Erythroblast (primary cell): ENCODE data around the gene NRF1.
A peak's percentile ranks its signal among the peaks of the same experiment; 100 is the strongest.
"Not testable (repeated sequence)": the region's sequence is repeated elsewhere in the genome, so short reads cannot be mapped to it uniquely, and the experiment has no call there.

Experiments used
- DNase-seq, 2 experiments: peaks; one replicate each; lab custom pipeline; 2025; lab: John Stamatoyannopoulos, UW
- GATA1 ChIP-seq: IDR thresholded peaks from 2 replicates; pipeline ENCODE4 v1.6.1; 2011; ENCODE audit warnings: low read depth, mild to moderate bottlenecking, control low read depth, low read length, moderate library complexity
- POLR2A ChIP-seq: IDR thresholded peaks from 2 replicates; pipeline ENCODE4 v1.6.1; 2011; ENCODE audit warnings: mild to moderate bottlenecking, low read length

The NRF1 gene

DNA sequence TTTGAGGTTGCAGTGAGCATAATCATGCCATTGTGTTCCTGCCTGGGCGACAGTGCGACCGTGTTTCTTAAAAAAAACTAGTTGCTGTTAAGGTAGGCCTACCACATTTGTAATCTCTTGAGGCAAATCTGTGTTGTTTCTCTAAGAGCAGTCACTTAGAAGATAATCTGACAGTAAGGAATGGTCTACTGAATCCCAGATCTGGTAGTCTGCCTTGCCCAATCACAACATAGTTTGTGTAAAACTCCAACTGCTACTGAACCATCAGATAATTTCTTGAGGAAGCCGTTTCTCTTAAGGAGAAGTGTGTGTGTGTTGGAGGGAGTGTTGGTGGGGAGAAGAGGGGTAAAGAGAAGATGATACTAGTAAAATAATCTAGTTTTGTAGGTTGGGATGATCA lies 5.0 kb downstream of the NRF1 start:
- DNase-seq, result no peak
- TF ChIP-seq POLR2A (no peak), GATA1 (no peak)

GRCh38 chr7:129617178-129617577 lies 5.7 kb downstream of the NRF1 start:
- TF ChIP-seq POLR2A, result no peak
- TF ChIP-seq GATA1, result no peak
- no peak for DNase-seq

DNA sequence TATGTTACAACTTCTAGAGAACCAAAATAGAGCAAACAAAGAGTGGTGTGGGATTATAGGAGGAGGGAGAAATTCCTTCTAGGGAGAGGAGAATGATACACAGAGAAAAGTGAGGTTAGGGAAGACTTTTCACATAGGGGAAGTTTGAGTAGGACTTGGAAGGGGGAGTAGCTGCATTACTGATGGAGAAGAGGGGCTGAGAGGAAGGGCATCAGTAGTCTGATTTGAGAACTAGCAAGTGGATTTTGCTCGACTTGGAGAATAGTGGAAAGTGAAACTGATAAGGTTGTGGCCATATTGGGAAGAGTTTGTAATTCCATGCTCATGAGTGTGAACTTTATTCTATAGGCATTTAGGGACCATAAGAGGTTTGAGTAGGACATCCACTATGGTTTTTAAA lies 6.1 kb downstream of the NRF1 start:
- TF ChIP-seq GATA1 (no peak), POLR2A (no peak)
- no peak for DNase-seq

DNA sequence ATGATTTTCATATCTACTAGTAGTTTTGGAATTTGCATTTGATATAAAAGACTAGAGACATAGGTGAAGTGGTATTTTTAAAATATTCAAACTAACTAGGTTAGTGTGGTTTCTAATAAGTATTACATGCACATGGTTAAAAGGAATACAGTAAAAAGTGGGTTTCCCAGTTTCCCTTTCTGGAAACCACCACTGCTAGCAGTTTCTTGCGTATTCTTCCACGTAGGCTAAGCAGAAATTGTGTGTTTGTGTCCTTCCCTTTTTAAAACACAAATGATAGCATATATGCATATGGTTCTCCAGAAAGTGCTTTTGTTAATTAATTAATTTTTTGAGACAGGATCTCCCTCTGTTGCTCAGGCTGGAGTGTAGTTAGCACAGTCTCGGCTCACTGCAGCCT lies 15.4 kb downstream of the NRF1 start:
- no peak for DNase-seq
- TF ChIP-seq POLR2A, result no peak
- no peak for TF ChIP-seq GATA1

DNA sequence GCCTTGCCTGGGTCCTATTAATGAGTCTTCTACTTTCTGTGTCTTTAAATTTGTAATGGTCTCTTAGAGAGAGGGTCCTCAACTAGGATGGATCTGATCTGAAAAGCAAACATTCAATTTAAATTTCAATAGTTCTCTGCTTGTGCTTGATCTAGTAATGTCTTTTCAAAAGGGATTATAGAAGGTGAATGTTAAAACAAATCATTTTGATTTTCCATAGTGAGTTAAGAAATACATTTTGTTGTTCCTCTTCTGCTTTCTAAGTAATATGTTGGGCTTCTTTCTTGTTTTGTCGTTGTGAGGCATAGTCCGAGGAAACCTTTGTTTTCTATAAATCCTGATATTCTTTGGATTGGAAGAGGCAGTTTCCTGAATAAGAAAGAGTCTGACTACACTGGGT lies 18.8 kb downstream of the NRF1 start:
- TF ChIP-seq POLR2A, result no peak
- TF ChIP-seq GATA1, result no peak
- DNase-seq, result no peak

GRCh38 chr7:129634361-129635034 lies 23.0 kb downstream of the NRF1 start:
- DNase-seq, result no peak
- TF ChIP-seq POLR2A (no peak), GATA1 (no peak)

DNA sequence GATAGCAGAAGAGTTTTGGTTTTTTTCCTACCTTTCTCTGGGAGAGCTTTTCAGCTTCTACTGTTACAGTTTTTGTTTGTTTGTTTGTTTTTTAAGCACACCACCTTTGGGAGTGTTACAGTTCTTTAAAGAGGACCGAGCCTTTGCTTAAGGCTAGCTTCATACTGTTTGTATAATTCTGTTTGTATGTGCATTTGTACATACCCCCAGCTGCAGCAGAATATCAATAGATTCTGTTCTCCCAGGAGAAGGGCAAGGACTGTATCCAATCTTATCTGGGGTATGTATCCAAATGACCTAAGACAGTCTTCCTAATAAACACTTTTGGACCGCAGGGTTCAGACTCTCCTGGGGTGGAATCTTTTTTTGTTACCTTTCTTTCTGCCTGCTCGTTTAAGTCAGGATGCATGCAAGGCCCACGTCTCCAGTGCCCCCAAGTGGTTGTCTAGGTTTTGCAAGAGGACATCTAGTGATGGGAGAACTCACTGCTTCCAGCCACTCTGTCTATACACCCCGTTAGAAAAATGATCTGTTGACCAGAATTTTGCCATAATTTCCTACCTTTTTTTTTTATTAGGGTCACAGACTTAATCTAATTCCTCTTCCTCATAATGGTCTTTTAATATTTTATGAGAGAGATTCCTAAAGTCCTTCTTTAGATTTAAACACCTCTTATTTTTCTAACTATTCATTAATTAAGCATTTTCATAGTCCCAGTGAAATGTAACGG lies 23.9 kb downstream of the NRF1 start:
- DNase-seq, result peak; percentile 74 to 81
- TF ChIP-seq POLR2A (no peak), GATA1 (no peak)

GRCh38 chr7:129636030-129636550 lies 24.6 kb downstream of the NRF1 start:
- DNase-seq, result not testable (repeated sequence)

GRCh38 chr7:129636641-129637040 lies 25.1 kb downstream of the NRF1 start:
- TF ChIP-seq GATA1 (no peak), POLR2A (no peak)
- DNase-seq, result no peak

DNA sequence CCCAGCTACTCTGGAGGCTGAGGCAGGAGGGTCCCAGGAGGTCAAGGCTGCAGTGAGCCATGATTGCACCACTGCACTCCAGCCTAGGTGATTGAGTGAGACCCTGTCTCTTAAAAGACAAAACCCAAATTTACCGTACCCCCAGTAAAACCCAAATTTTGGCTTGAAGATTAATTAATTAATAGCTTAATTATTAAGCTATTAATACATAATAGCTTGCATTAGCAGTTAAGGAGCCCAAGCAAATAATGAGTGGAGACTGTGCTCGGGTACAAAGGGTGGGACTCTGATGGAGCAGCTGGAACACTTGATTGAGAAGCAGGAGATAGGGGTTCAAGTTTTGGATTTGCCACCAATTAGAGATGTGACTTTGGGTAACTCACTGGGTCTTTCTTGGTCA lies 28.9 kb downstream of the NRF1 start:
- DNase-seq, result no peak

GRCh38 chr7:129642871-129643549 lies 31.5 kb downstream of the NRF1 start:
- DNase-seq, result no peak

More for the DNA sequence above, 28.9 kb downstream of the NRF1 start:
- TF ChIP-seq GATA1 (no peak), POLR2A (no peak)

DNA sequence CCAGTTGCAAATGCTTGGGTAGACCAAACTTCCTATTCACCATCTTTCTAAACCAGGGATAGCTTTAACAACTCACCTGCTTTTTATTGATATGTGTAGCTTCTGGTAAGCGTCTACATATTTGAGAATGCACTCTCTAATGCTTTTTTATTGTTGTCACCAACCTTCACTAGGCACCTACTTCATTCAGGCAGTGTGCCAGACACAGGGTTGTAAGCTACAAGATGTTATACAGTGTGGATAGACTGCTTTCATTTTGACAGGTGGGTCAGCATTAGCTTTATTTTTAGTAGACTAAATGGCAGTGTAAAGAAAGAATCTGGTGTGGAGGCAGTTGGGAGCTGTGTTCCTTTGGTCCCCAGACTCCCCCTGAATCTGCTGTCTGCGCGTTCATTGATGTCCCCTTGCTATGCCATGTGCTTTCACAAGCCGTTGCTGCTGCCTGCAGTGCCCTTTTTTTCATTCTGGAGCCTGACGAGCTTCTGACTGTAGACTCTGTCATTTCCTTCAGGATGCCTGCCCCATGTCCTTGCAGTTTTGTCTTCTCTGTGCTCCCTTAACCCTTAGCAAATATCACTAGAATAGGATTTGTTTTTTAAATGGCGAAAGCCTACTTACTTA lies 32.1 kb downstream of the NRF1 start:
- TF ChIP-seq POLR2A (no peak), GATA1 (no peak)
- no peak for DNase-seq

More at GRCh38 chr7:129642871-129643549, 31.5 kb downstream of the NRF1 start:
- TF ChIP-seq GATA1 (no peak), POLR2A (no peak)

DNA sequence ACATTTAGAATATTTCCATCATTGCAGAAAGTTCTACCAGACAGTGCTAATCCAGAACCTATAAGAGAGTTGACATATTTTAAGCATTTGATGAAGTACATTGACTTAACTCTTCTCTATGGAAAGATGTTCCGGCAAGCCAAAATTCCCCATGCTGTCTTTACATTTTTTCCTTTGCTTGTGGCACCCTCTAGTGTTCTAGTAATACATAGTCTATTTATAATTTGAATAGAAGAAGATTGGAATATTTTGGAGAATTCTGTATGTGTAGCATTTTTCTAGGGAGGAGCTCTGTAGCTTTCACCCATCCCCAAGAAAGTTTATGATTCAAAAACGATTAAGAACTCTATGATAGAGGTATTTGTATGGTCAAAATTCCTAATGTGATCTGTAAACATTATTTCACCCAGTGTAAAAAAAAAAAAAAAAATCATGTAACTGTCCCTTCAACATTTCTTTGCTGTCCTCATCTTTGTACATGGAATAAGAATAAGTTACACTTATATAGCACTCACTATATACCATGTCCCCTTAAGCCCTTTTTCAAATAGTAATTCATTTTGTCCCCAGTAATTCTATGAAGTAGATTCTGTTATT lies 33.2 kb downstream of the NRF1 start:
- peak; percentile 27 to 58 for DNase-seq

More for the DNA sequence above, 33.2 kb downstream of the NRF1 start:
- no peak for TF ChIP-seq POLR2A
- TF ChIP-seq GATA1, result no peak
